ENCODE results near the gene SHROOM4.

Gene SHROOM4

GRCh38 chrX:50712777-50713176 lies 101.2 kb downstream of the SHROOM4 start:
- no peak for TF ChIP-seq CTCF (IDR thresholded peaks at IDR 0.05; ENCODE audit: low read depth, low read length)

GRCh38 chrX:50711907-50712306 lies 102.1 kb downstream of the SHROOM4 start:
- no peak for DNase-seq (ENCODE audit: extremely low read depth, low read depth)
- TF ChIP-seq CTCF (IDR thresholded peaks at IDR 0.05; ENCODE audit: low read depth, low read length), result no peak

More at GRCh38 chrX:50712777-50713176, 101.2 kb downstream of the SHROOM4 start:
- DNase-seq (ENCODE audit: extremely low read depth, low read depth), result no peak

- no peak for TF ChIP-seq CTCF (IDR thresholded peaks at IDR 0.05; ENCODE audit: low read depth, low read length)
- DNase-seq (ENCODE audit: extremely low read depth, low read depth), result no peak
Observed at GRCh38 chrX:50707955-50708699, 105.9 kb downstream of the SHROOM4 start.

- TF ChIP-seq CTCF (IDR thresholded peaks at IDR 0.05; ENCODE audit: low read depth, low read length), result no peak
- no peak for DNase-seq (ENCODE audit: extremely low read depth, low read depth)
Observed at GRCh38 chrX:50707405-50707804, 106.6 kb downstream of the SHROOM4 start.

- DNase-seq (ENCODE audit: extremely low read depth, low read depth), result no peak
- no peak for TF ChIP-seq CTCF (IDR thresholded peaks at IDR 0.05; ENCODE audit: low read depth, low read length)
Observed at GRCh38 chrX:50705042-50705441, 109.0 kb downstream of the SHROOM4 start.

- TF ChIP-seq CTCF (IDR thresholded peaks at IDR 0.05; ENCODE audit: low read depth, low read length), result no peak
- no peak for DNase-seq (ENCODE audit: extremely low read depth, low read depth)
Observed at GRCh38 chrX:50704360-50704759, 109.6 kb downstream of the SHROOM4 start.

GRCh38 chrX:50700921-50701320 lies 113.1 kb downstream of the SHROOM4 start:
- TF ChIP-seq CTCF (IDR thresholded peaks at IDR 0.05; ENCODE audit: low read depth, low read length), result no peak
- DNase-seq (ENCODE audit: extremely low read depth, low read depth), result no peak

Measured in AG09319 (cell line).